OCI-LY3 (cell line): ENCODE results near the gene DYDC2.

ENCODE experiments used
- CTCF ChIP-seq: fragments of 200-600, 300-600 bp; sonication (generic); IDR thresholded peaks from 2 replicates; pipeline ENCODE4 v1.5.1; 2014; ENCODE audit warnings: antibody characterized with exemption, low read length, low read depth
- EZH2phosphoT487 ChIP-seq: fragments of 200-600 bp; shearing (Covaris generic); IDR thresholded peaks from 2 replicates; pipeline ENCODE4 v1.6.1; 2018; ENCODE audit warnings: antibody characterized with exemption, mixed run types, low read depth

GRCh38 chr10:80323311-80323710 is 33.3 kb upstream of the DYDC2 start:
- TF ChIP-seq CTCF, result no peak
- TF ChIP-seq EZH2phosphoT487, result no peak
